Measurements from ENCODE around the gene NCF4.

NCF4 gene

GRCh38 chr22:36918586-36919284, 57.9 kb downstream of the NCF4 start:
- DNase-seq (ENCODE audit: extremely low read depth in 1 of 2, low read depth in 1 of 2) = no peak

GRCh38 chr22:36921309-36922104, 60.7 kb downstream of the NCF4 start:
- DNase-seq (ENCODE audit: extremely low read depth in 1 of 2, low read depth in 1 of 2) = no peak

- DNase-seq (ENCODE audit: extremely low read depth in 1 of 2, low read depth in 1 of 2) = no peak
Measured at GRCh38 chr22:36922105-36922608, 61.4 kb downstream of the NCF4 start.

GRCh38 chr22:36922711-36923110, 61.9 kb downstream of the NCF4 start:
- DNase-seq (ENCODE audit: extremely low read depth in 1 of 2, low read depth in 1 of 2) = no peak

GRCh38 chr22:36923131-36923788, 62.5 kb downstream of the NCF4 start:
- DNase-seq (ENCODE audit: extremely low read depth in 1 of 2, low read depth in 1 of 2) = no peak

GRCh38 chr22:36924151-36924698, 63.4 kb downstream of the NCF4 start:
- no peak for DNase-seq (ENCODE audit: extremely low read depth in 1 of 2, low read depth in 1 of 2)

- no peak for DNase-seq (ENCODE audit: extremely low read depth in 1 of 2, low read depth in 1 of 2)
Measured at GRCh38 chr22:36925388-36926290, 64.8 kb downstream of the NCF4 start.

GRCh38 chr22:36926309-36926708, 65.5 kb downstream of the NCF4 start:
- DNase-seq (ENCODE audit: extremely low read depth in 1 of 2, low read depth in 1 of 2) = no peak

GRCh38 chr22:36926721-36927435, 66.1 kb downstream of the NCF4 start:
- DNase-seq (ENCODE audit: extremely low read depth in 1 of 2, low read depth in 1 of 2) = no peak

Data from activated CD8-positive, alpha-beta memory T cell treated with anti-CD3 and anti-CD28 coated beads for 1 hour (primary cell).